Measurements from ENCODE around the gene TUBA4B.

TUBA4B gene

GRCh38 chr2:219252900-219253752, at the start of gene TUBA4B:
TUBA4B (plus strand) TSS chr2:219253243; CDS start chr2:219253408, 165 bp downstream.
- peak; percentile 65 for DNase-seq

GRCh38 chr2:219204425-219205164, 48.4 kb upstream of the TUBA4B start:
- no peak for DNase-seq

GRCh38 chr2:219205165-219205538, 47.9 kb upstream of the TUBA4B start:
- DNase-seq: no peak

GRCh38 chr2:219205981-219206327, 47.1 kb upstream of the TUBA4B start:
- DNase-seq: no peak

GRCh38 chr2:219206328-219207133, 46.5 kb upstream of the TUBA4B start, which contains the start of gene ZFAND2B:
ZFAND2B (plus strand) TSS chr2:219206782; CDS start chr2:219206988, 206 bp downstream.
- DNase-seq: peak; percentile 97

GRCh38 chr2:219207134-219207883, 45.7 kb upstream of the TUBA4B start:
- no peak for DNase-seq

GRCh38 chr2:219207884-219208740, 44.9 kb upstream of the TUBA4B start:
- DNase-seq: no peak

- DNase-seq: no peak
Observed at GRCh38 chr2:219209236-219210195, 43.5 kb upstream of the TUBA4B start.

GRCh38 chr2:219210196-219210885, 42.7 kb upstream of the TUBA4B start:
- DNase-seq: no peak

GRCh38 chr2:219210886-219211362, 42.1 kb upstream of the TUBA4B start:
- DNase-seq: no peak

- DNase-seq: no peak
Observed at GRCh38 chr2:219213026-219213415, 40.0 kb upstream of the TUBA4B start.

- no peak for DNase-seq
Observed at GRCh38 chr2:219213486-219214071, 39.5 kb upstream of the TUBA4B start.

GRCh38 chr2:219214141-219214540, 38.9 kb upstream of the TUBA4B start:
- no peak for DNase-seq

- DNase-seq: no peak
Observed at GRCh38 chr2:219214786-219215185, 38.3 kb upstream of the TUBA4B start.

GRCh38 chr2:219215871-219216534, 37.0 kb upstream of the TUBA4B start:
- DNase-seq: no peak

- no peak for DNase-seq
Observed at GRCh38 chr2:219216535-219216915, 36.5 kb upstream of the TUBA4B start.

GRCh38 chr2:219218217-219218731, 34.8 kb upstream of the TUBA4B start:
- peak; percentile 85 for DNase-seq

Data from right hindlimb (tissue), 1 donor.